ENCODE results near the gene C2orf78. TPM values are rescaled to one million over a fixed set of nuclear protein-coding genes. Genes with fewer than 3 reads are reported as not detected.

Gene C2orf78
- total RNA-seq, 2 donors from 2014 or later = 0.91 TPM; not detected in 1

DNA sequence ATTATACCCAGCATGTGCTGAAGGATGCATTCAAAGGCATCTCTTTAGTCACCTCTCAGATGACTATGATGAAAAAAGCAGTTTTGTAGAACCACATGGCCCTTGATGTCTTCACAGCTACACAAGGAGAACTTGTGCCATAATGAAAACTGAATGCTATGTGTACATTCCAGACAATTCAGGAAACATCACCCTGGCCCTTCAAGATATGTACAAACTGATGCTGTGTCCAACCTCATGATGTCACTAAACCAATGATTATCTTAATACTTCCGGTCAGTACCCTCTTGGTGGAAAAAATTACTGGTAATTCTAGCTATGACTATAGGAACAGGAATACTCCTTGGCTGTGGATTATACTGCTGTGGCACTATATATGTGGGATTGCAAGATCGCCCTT, 24.1 kb upstream of the C2orf78 start:
- WGBS = 84% methylated on average over 2 of the region's 2 CpGs
- Histone ChIP-seq H3K4me1 (replicated peaks) (no peaks in the 10 kb centered on the region), H3K9me3 (no peaks in the 10 kb centered on the region), H3K4me3 (no peak overlapping the region), H3K27ac (no peak overlapping the region), H3K36me3 (no peaks in the 10 kb centered on the region), H3K27me3 (replicated peaks; ENCODE audit: insufficient read depth) (no peaks in the 10 kb centered on the region)
- no peak for DNase-seq (ENCODE audit: low spot score)
- TF ChIP-seq, protein P1, sequence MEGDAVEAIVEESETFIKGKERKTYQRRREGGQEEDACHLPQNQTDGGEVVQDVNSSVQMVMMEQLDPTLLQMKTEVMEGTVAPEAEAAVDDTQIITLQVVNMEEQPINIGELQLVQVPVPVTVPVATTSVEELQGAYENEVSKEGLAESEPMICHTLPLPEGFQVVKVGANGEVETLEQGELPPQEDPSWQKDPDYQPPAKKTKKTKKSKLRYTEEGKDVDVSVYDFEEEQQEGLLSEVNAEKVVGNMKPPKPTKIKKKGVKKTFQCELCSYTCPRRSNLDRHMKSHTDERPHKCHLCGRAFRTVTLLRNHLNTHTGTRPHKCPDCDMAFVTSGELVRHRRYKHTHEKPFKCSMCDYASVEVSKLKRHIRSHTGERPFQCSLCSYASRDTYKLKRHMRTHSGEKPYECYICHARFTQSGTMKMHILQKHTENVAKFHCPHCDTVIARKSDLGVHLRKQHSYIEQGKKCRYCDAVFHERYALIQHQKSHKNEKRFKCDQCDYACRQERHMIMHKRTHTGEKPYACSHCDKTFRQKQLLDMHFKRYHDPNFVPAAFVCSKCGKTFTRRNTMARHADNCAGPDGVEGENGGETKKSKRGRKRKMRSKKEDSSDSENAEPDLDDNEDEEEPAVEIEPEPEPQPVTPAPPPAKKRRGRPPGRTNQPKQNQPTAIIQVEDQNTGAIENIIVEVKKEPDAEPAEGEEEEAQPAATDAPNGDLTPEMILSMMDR (IDR thresholded peaks at IDR 0.05) = no peak
- TF ChIP-seq POLR2AphosphoS5 (IDR thresholded peaks at IDR 0.05) = no peak
- no peak for TF ChIP-seq POLR2A (IDR thresholded peaks at IDR 0.05)
- intact Hi-C loops (cut with DNase I) = no loop called here

DNA sequence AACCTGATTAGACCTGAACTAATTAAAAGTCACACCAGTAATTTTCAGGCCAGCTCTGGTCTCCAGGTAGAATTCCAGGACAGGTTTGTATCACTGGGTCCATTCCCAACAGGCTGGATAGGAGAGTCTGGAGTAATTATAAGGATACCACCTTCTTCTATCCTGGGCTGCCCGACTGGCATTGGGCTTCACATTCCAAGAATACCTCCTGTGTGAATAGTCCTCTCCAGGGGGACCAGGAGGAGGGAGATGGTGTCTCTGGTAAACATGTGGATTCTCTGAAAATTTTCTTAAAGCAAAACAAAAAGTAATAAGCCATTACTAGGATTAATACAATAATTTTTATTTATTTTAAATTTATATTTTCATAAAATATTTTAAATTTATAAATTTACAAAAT, 21.4 kb upstream of the C2orf78 start:
- Histone ChIP-seq H3K27me3 (replicated peaks; ENCODE audit: insufficient read depth) (no peaks in the 10 kb centered on the region), H3K9me3 (no peaks in the 10 kb centered on the region), H3K4me3 (no peak overlapping the region), H3K4me1 (replicated peaks) (no peaks in the 10 kb centered on the region), H3K36me3 (peaks cover 0 to 5% of the 10 kb centered on the region in 2 donors), H3K27ac (no peak overlapping the region)
- intact Hi-C loops (cut with DNase I) = no loop called here
- DNase-seq (ENCODE audit: low spot score) = no peak
- 47% methylated on average over 1 of the region's 1 CpG for WGBS
- no peak for TF ChIP-seq POLR2A (IDR thresholded peaks at IDR 0.05)
- TF ChIP-seq POLR2AphosphoS5 (IDR thresholded peaks at IDR 0.05) = no peak
- TF ChIP-seq, protein P1 (IDR thresholded peaks at IDR 0.05) = no peak

DNA sequence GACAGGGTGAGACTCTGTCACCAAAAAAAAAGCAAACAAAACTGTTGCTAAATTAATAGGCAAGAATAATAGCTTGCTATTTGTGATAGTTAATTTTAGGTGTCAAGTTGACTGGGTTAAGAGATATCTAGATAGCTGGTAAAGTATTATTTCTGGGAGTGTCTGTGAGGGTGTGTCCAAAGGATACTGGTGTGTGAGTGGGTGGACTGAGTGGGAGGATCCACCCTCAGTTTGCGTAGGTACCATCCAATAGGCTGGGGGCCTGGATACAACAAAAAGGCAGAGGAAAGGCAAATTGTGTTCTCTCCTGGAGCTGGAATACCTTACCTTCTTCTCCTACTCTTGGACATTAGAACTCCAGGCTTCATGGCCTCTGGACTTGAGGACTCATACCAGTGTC, 19.0 kb upstream of the C2orf78 start:
- 100% methylated on average over 1 of the region's 1 CpG for WGBS
- TF ChIP-seq POLR2A (IDR thresholded peaks at IDR 0.05) (no peak), POLR2AphosphoS5 (IDR thresholded peaks at IDR 0.05) (no peak)
- TF ChIP-seq, protein P1 (IDR thresholded peaks at IDR 0.05) = no peak
- no peaks in the 10 kb centered on the region for H3K9me3 ChIP-seq
- no peaks in the 10 kb centered on the region for H3K27me3 ChIP-seq (replicated peaks; ENCODE audit: insufficient read depth)
- H3K27ac ChIP-seq = no peak overlapping the region
- no peak overlapping the region for H3K4me3 ChIP-seq
- H3K4me1 ChIP-seq (replicated peaks) = no peaks in the 10 kb centered on the region
- DNase-seq (ENCODE audit: low spot score) = no peak
- intact Hi-C loops (cut with DNase I) = no loop called here
- H3K36me3 ChIP-seq = peaks cover 0 to 5% of the 10 kb centered on the region in 2 donors

DNA sequence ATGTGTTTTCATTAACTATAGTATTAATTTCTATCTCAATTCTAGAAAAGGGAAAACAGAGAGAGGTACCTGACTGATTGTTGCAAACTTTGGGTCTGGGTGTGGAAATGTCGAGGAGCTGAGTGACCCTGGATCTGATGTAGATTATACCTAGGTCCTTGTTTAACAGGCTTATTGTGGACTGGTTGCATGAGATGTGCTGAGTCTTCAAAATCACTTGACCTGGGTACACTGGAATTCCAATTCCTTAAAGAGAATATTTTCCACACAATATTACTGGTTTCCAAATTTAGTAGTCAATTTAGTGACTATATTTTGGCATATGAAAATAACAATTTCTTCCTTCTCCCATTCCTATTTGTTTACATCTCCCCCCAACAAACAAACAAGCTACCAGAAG, 17.6 kb upstream of the C2orf78 start:
- TF ChIP-seq POLR2A (IDR thresholded peaks at IDR 0.05) (no peak), POLR2AphosphoS5 (IDR thresholded peaks at IDR 0.05) (no peak)
- TF ChIP-seq, protein P1 (IDR thresholded peaks at IDR 0.05) = no peak
- Histone ChIP-seq H3K4me3 (no peak overlapping the region), H3K27ac (no peak overlapping the region), H3K4me1 (replicated peaks) (no peaks in the 10 kb centered on the region), H3K9me3 (no peaks in the 10 kb centered on the region), H3K36me3 (peaks cover 0 to 5% of the 10 kb centered on the region in 2 donors), H3K27me3 (replicated peaks; ENCODE audit: insufficient read depth) (no peaks in the 10 kb centered on the region)
- no peak for DNase-seq (ENCODE audit: low spot score)
- WGBS = 97% methylated on average over 1 of the region's 1 CpG
- intact Hi-C loops (cut with DNase I) = no loop called here

DNA sequence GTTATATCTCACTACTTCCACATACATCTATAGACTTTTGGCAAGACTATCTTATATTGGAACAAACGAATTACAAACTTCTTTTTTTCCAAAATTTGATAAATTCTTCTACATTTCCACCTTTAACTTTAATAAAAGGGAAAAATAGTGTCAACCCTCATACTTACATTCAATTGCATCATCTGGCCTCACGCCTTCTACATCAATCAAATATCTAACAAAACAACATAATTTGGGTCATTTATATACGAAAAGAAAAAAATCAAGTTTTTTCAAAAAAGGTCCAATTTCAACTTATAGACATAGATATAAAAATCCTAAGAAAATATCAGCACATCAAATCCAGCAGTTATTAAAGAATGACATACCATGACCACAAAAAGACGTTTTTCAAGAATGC, 17.0 kb upstream of the C2orf78 start:
- intact Hi-C loops (cut with DNase I) = no loop called here
- H3K36me3 ChIP-seq = peaks cover 0 to 5% of the 10 kb centered on the region in 2 donors
- H3K27ac ChIP-seq = no peak overlapping the region

More for the DNA sequence above, 17.0 kb upstream of the C2orf78 start:
- Histone ChIP-seq H3K4me1 (replicated peaks) (no peaks in the 10 kb centered on the region), H3K9me3 (no peaks in the 10 kb centered on the region), H3K4me3 (no peak overlapping the region), H3K27me3 (replicated peaks; ENCODE audit: insufficient read depth) (no peaks in the 10 kb centered on the region)
- no peak for DNase-seq (ENCODE audit: low spot score)
- WGBS = 92% methylated on average over 4 of the region's 4 CpGs
- TF ChIP-seq, protein P1 (IDR thresholded peaks at IDR 0.05) = no peak
- no peak for TF ChIP-seq POLR2A (IDR thresholded peaks at IDR 0.05)
- no peak for TF ChIP-seq POLR2AphosphoS5 (IDR thresholded peaks at IDR 0.05)
